B cell (primary cell): ENCODE results near the gene TRIM44. TPM values are rescaled to one million over a fixed set of nuclear protein-coding genes. Genes with fewer than 3 reads are reported as not detected.

Experiments used
- ATAC-seq: fragments of 200-7000 bp; cut with Tn5 transposase; one replicate; pipeline ENCODE4 v1.10.0; 2021; ENCODE audit warnings: low read depth, mild to moderate bottlenecking, moderate number of reproducible peaks, moderate library complexity
- CTCF ChIA-PET: fragments of 350-600 bp; sonication (Branson Sonifier 250); formaldehyde crosslinking; loops from one replicate; lab custom pipeline; 2021; ENCODE audit warnings: antibody characterized with exemption, inconsistent platforms; lab: Charles Lee
- POLR2A ChIA-PET: fragments of 350-600 bp; sonication (Branson Sonifier 250); formaldehyde crosslinking; loops from one replicate; lab custom pipeline; 2021; ENCODE audit warnings: antibody characterized with exemption; lab: Charles Lee
- DNase-seq: peaks from one replicate; pipeline ENCODE4 v3.0.0; 2013
- H2AFZ ChIP-seq: 2 replicates; pipeline ENCODE4 v1.6.1; 2012; ENCODE audit warnings: mild to moderate bottlenecking, low read depth, low read length; ENCODE audit not compliant: insufficient read depth, poor library complexity, severe bottlenecking
- H3K27ac ChIP-seq, 2 donors: 1 replicate in 1 of 2; 2 replicates in 1 of 2; pipeline ENCODE4 v1.5.1; 2012 to 2013; ENCODE audit warnings: low read length in 2 of 2, mild to moderate bottlenecking in 2 of 2, moderate library complexity in 1 of 2
- H3K27me3 ChIP-seq, 4 experiments: fragments of 200-600 bp in 1 of 4; sonication (generic) in 1 of 4; replicated peaks in 1 of 4; 1 replicate in 2 of 4; 2 replicates in 2 of 4; pipeline versions ENCODE4 v1.6.1 to v1.7.0; 2013 to 2016; ENCODE audit warnings: low read length in 3 of 4, mild to moderate bottlenecking in 2 of 4, mixed read lengths in 1 of 4, moderate library complexity in 1 of 4; ENCODE audit not compliant: insufficient read depth in 4 of 4, control insufficient read depth in 3 of 4; ENCODE audit errors: control extremely low read depth in 1 of 4
- H3K36me3 ChIP-seq, 2 experiments: replicated peaks in 1 of 2; 1 replicate in 1 of 2; 2 replicates in 1 of 2; pipeline versions ENCODE4 v1.6.1 to v1.7.1; 2013; ENCODE audit warnings: low read length in 1 of 2; ENCODE audit not compliant: insufficient read depth in 2 of 2, control insufficient read depth in 1 of 2; ENCODE audit errors: control extremely low read depth in 1 of 2, extremely low read depth in 1 of 2
- H3K4me1 ChIP-seq, 2 donors: fragments of 200-600 bp in 1 of 2; sonication (generic) in 1 of 2; 1 replicate in 1 of 2; 2 replicates in 1 of 2; pipeline versions ENCODE4 v1.5.1 to v1.6.1; 2013 to 2017; ENCODE audit warnings: low read length in 2 of 2; ENCODE audit not compliant: control insufficient read depth in 2 of 2, insufficient read depth in 2 of 2
- H3K4me2 ChIP-seq: replicated peaks from 2 replicates; pipeline ENCODE3; 2012; ENCODE audit warnings: mild to moderate bottlenecking, low read depth, low read length; ENCODE audit not compliant: poor library complexity, severe bottlenecking
- H3K4me3 ChIP-seq, 5 experiments: fragments of 200-600 bp in 1 of 5; sonication (generic) in 1 of 5; 1 replicate in 3 of 5; 2 replicates in 2 of 5; pipeline versions ENCODE4 v1.5.1 to v1.7.0; 2011 to 2016; ENCODE audit warnings: low read length in 4 of 5, mild to moderate bottlenecking in 4 of 5, low read depth in 2 of 5, control low read depth in 1 of 5, moderate library complexity in 1 of 5; ENCODE audit not compliant: insufficient read depth in 1 of 5; ENCODE audit errors: control extremely low read depth in 1 of 5, extremely low read depth in 1 of 5
- H3K79me2 ChIP-seq: fragments of 200-600 bp; sonication (generic); one replicate; pipeline ENCODE4 v1.6.0; 2016; ENCODE audit warnings: low read length; ENCODE audit not compliant: control insufficient read depth, insufficient read depth
- H3K9ac ChIP-seq: fragments of 200-600 bp; sonication (generic); 2 replicates; pipeline ENCODE4 v1.6.1; 2017; ENCODE audit warnings: mild to moderate bottlenecking, low read length, moderate library complexity
- H3K9me3 ChIP-seq, 3 donors: one replicate each; pipeline versions ENCODE4 v1.6.1 to v1.7.1; 2013; ENCODE audit warnings: low read length in 2 of 3; ENCODE audit not compliant: control insufficient read depth in 2 of 3, insufficient read depth in 1 of 3; ENCODE audit errors: control extremely low read depth in 1 of 3
- H4K20me1 ChIP-seq: 2 replicates; pipeline ENCODE4 v1.6.0; 2012; ENCODE audit warnings: mild to moderate bottlenecking, low read length; ENCODE audit not compliant: insufficient read depth, control insufficient read depth, poor library complexity, severe bottlenecking
- H3K27ac Mint-ChIP-seq: one replicate; pipeline ENCODE4 v1.8.0; 2021; ENCODE audit warnings: mixed read lengths
- H3K27me3 Mint-ChIP-seq: one replicate; pipeline ENCODE4 v1.8.0; 2021; ENCODE audit warnings: mixed read lengths
- H3K4me1 Mint-ChIP-seq: one replicate; pipeline ENCODE4 v1.8.0; 2021; ENCODE audit warnings: mixed read lengths
- H3K4me3 Mint-ChIP-seq: one replicate; pipeline ENCODE4 v1.8.0; 2021; ENCODE audit warnings: mixed read lengths
- H3K9me3 Mint-ChIP-seq: one replicate; pipeline ENCODE4 v1.8.0; 2022; ENCODE audit warnings: mixed read lengths; ENCODE audit not compliant: insufficient read depth
- CTCF ChIP-seq: fragments of 200-600 bp; IDR thresholded peaks from one replicate; pipeline ENCODE4 v1.8.0; 2022; ENCODE audit warnings: antibody characterized with exemption, mild to moderate bottlenecking
- EZH2 ChIP-seq: IDR thresholded peaks from 2 replicates; pipeline ENCODE4 v1.6.1; 2012; ENCODE audit warnings: borderline replicate concordance, low read depth, mild to moderate bottlenecking, moderate library complexity, low read length; ENCODE audit not compliant: insufficient read depth, poor library complexity, severe bottlenecking
- WGBS: methylation state at CpG from one replicate; pipeline ENCODE4 v1.1.5; 2013; ENCODE audit warnings: missing lambda C conversion rate; ENCODE audit not compliant: insufficient coverage; 5-methylcytosine and 5-hydroxymethylcytosine counted together
- intact Hi-C: fragments of 100-400 bp; cut with micrococcal nuclease; formaldehyde crosslinking; loops from one replicate; pipeline ENCODE4 v1.10.0; 2022
- polyA plus RNA-seq: library from polyadenylated mRNA; depleted of rRNA; stranded (reverse); fragments of >200 nt; gene quantifications from 2 replicates; pipeline ENCODE4 v1.2.3, GENCODE V29; 2012
- total RNA-seq, 2 donors: library from RNA; stranded (reverse); fragments of 120-200 nt in 1 of 2; gene quantifications; 1 replicate in 1 of 2; 2 replicates in 1 of 2; pipeline versions ENCODE4 v1.2.3 to v1.2.4, GENCODE V29; 2013 to 2022

The TRIM44 gene
- total and polyA plus RNA-seq, 2 donors (not counting 1 experiment from before 2014, with no cell fraction given) = 39.1 to 71.1 TPM

DNA sequence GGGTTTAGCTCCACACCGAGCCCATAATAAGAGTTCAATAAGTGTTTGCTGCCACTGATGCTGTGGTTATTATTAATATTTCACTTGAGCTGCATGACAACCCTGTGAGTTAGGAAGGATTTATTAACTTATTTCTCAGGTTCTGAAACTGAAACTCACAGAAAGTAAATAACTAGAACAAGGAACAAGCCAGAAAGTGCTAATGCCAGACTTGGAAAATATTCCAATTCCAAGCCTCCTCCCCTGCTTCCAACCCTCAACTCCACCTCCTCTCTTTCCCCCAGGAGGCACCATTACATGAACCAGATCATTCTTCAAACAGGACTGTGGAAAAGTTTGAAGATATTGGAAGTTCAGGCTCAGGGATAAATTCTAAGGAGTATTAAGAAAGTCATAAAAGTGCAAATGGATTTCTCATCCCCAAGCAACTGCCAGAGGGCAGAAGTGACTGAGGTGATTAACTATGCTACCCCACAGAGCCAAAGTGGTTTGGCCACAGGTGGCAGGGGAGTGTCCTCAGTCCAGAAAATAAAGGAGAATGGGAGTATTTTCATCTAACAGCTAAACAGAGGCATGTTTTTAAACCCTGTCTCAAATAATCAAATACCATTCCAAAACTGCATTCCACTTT lies 47.5 kb upstream of the TRIM44 start:
- H3K36me3 ChIP-seq = no peaks in the 10 kb centered on the region
- intact Hi-C loops = loop anchor here (5.0 kb wide), 3 partner anchors 47 to 877 kb away; partner anchors contain the start of gene TRIM44
- Mint-ChIP-seq H3K4me1 (peaks cover 14% of the 10 kb centered on the region), H3K4me3 (no peak overlapping the region), H3K27ac (no peak overlapping the region), H3K9me3 (no peaks in the 10 kb centered on the region), H3K27me3 (peaks cover 40% of the 10 kb centered on the region)
- ATAC-seq = no peak
- H3K9me3 ChIP-seq = peaks cover 0 to 1% (median 0%) of the 10 kb centered on the region in 3 donors
- no CpG with 5 or more reads among the region's 1 CpG for WGBS
- H3K9ac ChIP-seq = no peak overlapping the region
- no peak for TF ChIP-seq CTCF
- TF ChIP-seq EZH2 = no peak
- no peak overlapping the region for H3K4me3 ChIP-seq
- no peak for DNase-seq
- no peak overlapping the region for H2AFZ ChIP-seq
- H3K4me2 ChIP-seq = no peak overlapping the region
- ChIA-PET POLR2A (no interaction called here), CTCF (interaction anchor here (0.5 to 7.6 kb wide), 10 partner anchors 12 to 878 kb away, joined by 3 to 109 read pairs (median 4); no protein-coding TSS in a partner anchor)
- no peak overlapping the region for H3K27ac ChIP-seq
- peaks cover 0 to 39% (median 18%) of the 10 kb centered on the region in 4 experiments for H3K27me3 ChIP-seq
- no peaks in the 10 kb centered on the region for H4K20me1 ChIP-seq
- no peaks in the 10 kb centered on the region for H3K79me2 ChIP-seq
- H3K4me1 ChIP-seq = peaks cover 15 to 19% of the 10 kb centered on the region in 2 donors
